Naive thymus-derived CD4-positive, alpha-beta T cell (primary cell): ENCODE data around the gene KDM8. TPM values are rescaled to one million over a fixed set of nuclear protein-coding genes. Genes with fewer than 3 reads are reported as not detected.

Source experiments
- ATAC-seq: fragments of 150-1000 bp; cut with Tn5 transposase; 2 replicates; pipeline ENCODE4 v1.10.0; 2021; ENCODE audit warnings: mild to moderate bottlenecking, moderate library complexity
- CTCF ChIA-PET: fragments of 350-600 bp; sonication (Branson Sonifier 250); formaldehyde crosslinking; loops from one replicate; lab custom pipeline; 2021; ENCODE audit warnings: antibody characterized with exemption; lab: Charles Lee
- POLR2A ChIA-PET: fragments of 350-600 bp; sonication (Branson Sonifier 250); formaldehyde crosslinking; loops from one replicate; lab custom pipeline; 2021; ENCODE audit warnings: antibody characterized with exemption, inconsistent platforms; lab: Charles Lee
- DNase-seq, 9 donors: peaks; one replicate each; pipeline versions ENCODE4 v3.0.0 to v3.0.0-alpha.2; 2020 to 2022; ENCODE audit warnings: mixed read lengths in 1 of 9
- H3K27ac ChIP-seq: one replicate; pipeline ENCODE4 v1.7.0; 2013; ENCODE audit warnings: mild to moderate bottlenecking, low read depth, low read length, moderate library complexity
- H3K27me3 ChIP-seq, 2 donors: one replicate each; pipeline ENCODE4 v1.7.0; 2013; ENCODE audit warnings: low read length in 2 of 2, mild to moderate bottlenecking in 2 of 2, moderate library complexity in 2 of 2; ENCODE audit not compliant: control insufficient read depth in 2 of 2, insufficient read depth in 2 of 2
- H3K36me3 ChIP-seq, 3 experiments: 1 replicate in 2 of 3; 2 replicates in 1 of 3; pipeline ENCODE4 v1.7.0; 2013; ENCODE audit warnings: low read length in 3 of 3, mild to moderate bottlenecking in 3 of 3, moderate library complexity in 1 of 3; ENCODE audit not compliant: insufficient read depth in 3 of 3, control insufficient read depth in 2 of 3
- H3K4me1 ChIP-seq, 2 donors: one replicate each; pipeline ENCODE4 v1.7.0; 2013; ENCODE audit warnings: low read length in 2 of 2, mild to moderate bottlenecking in 2 of 2, moderate library complexity in 1 of 2; ENCODE audit not compliant: control insufficient read depth in 2 of 2, insufficient read depth in 2 of 2
- H3K4me3 ChIP-seq: 2 replicates; pipeline ENCODE4 v1.7.0; 2013; ENCODE audit warnings: mild to moderate bottlenecking, low read length
- H3K9me3 ChIP-seq, 3 experiments: 1 replicate in 2 of 3; 2 replicates in 1 of 3; pipeline ENCODE4 v1.7.0; 2013; ENCODE audit warnings: low read length in 3 of 3; ENCODE audit not compliant: control insufficient read depth in 2 of 3
- H3K27ac Mint-ChIP-seq, 9 donors: one replicate each; pipeline ENCODE4 v1.8.0; 2020 to 2022; ENCODE audit warnings: mixed read lengths in 9 of 9, mild to moderate bottlenecking in 8 of 9, moderate library complexity in 5 of 9, inconsistent platforms in 2 of 9
- H3K27me3 Mint-ChIP-seq, 5 donors: one replicate each; pipeline ENCODE4 v1.8.0; 2021 to 2022; ENCODE audit warnings: mixed read lengths in 5 of 5, mild to moderate bottlenecking in 1 of 5
- H3K36me3 Mint-ChIP-seq, 5 donors: one replicate each; pipeline ENCODE4 v1.8.0; 2020 to 2022; ENCODE audit warnings: mixed read lengths in 5 of 5, mild to moderate bottlenecking in 3 of 5, inconsistent platforms in 1 of 5
- H3K4me1 Mint-ChIP-seq, 7 donors: one replicate each; pipeline ENCODE4 v1.8.0; 2020 to 2022; ENCODE audit warnings: mixed read lengths in 7 of 7, mild to moderate bottlenecking in 3 of 7, inconsistent platforms in 1 of 7
- H3K4me3 Mint-ChIP-seq, 10 donors: one replicate each; pipeline ENCODE4 v1.8.0; 2020 to 2022; ENCODE audit warnings: mild to moderate bottlenecking in 10 of 10, mixed read lengths in 10 of 10, moderate library complexity in 6 of 10, inconsistent platforms in 2 of 10
- H3K9me3 Mint-ChIP-seq, 11 donors: one replicate each; pipeline ENCODE4 v1.8.0; 2020 to 2022; ENCODE audit warnings: mixed read lengths in 11 of 11, mild to moderate bottlenecking in 4 of 11, inconsistent platforms in 1 of 11, moderate library complexity in 1 of 11
- intact Hi-C, 2 donors: fragments of 100-400 bp; cut with micrococcal nuclease; formaldehyde crosslinking; loops; one replicate each; pipeline ENCODE4 v1.15.1; 2023
- polyA plus RNA-seq, 2 donors: library from polyadenylated mRNA; unstranded; fragments of 300-500 nt; fragmentation: Illumina TruSeq; gene quantifications; one replicate each; pipeline ENCODE4 v1.2.3, GENCODE V29; 2021
- total RNA-seq, 6 experiments: library from RNA in 5 of 6; stranded (reverse) in 5 of 6; gene quantifications; 1 replicate in 5 of 6; 2 replicates in 1 of 6; pipeline ENCODE4 v1.2.3 and lab custom pipeline; 2021 to 2026

KDM8 gene
- total and polyA plus RNA-seq, 7 experiments from 2014 or later = 10.0 to 34.4 (median 18.5) TPM

- peaks cover 8 to 35% (median 22%) of the 10 kb centered on the region in 7 donors for H3K4me1 Mint-ChIP-seq
- Histone ChIP-seq H3K4me1 (no peaks in the 10 kb centered on the region), H3K27ac (no peak overlapping the region), H3K36me3 (no peaks in the 10 kb centered on the region), H3K4me3 (no peak overlapping the region), H3K9me3 (no peaks in the 10 kb centered on the region), H3K27me3 (no peaks in the 10 kb centered on the region)
- H3K27ac Mint-ChIP-seq = peak overlapping the region in 6 of 9 donors; percentile 1 to 81 (median 20)
- no peak overlapping the region for H3K4me3 Mint-ChIP-seq
- ChIA-PET POLR2A (interaction anchor here (0.6 to 2.3 kb wide), 5 partner anchors 10 to 998 kb away, joined by 3 to 7 read pairs (median 6); no protein-coding TSS in a partner anchor), CTCF (interaction anchor here (0.8 kb wide), 1 partner anchor 45 kb away, joined by 4 read pairs; no protein-coding TSS in a partner anchor)
- DNase-seq = no peak
- intact Hi-C loops = no loop called here
- H3K36me3 Mint-ChIP-seq = peaks cover 0 to 2% (median 0%) of the 10 kb centered on the region in 5 donors
- peaks cover 0 to 5% (median 2%) of the 10 kb centered on the region in 11 donors for H3K9me3 Mint-ChIP-seq
- no peak for ATAC-seq
- peaks cover 0 to 13% (median 0%) of the 10 kb centered on the region in 5 donors for H3K27me3 Mint-ChIP-seq
Observed at GRCh38 chr16:27185776-27186130, 17.6 kb upstream of the KDM8 start.

- H3K27me3 ChIP-seq = no peaks in the 10 kb centered on the region
- Mint-ChIP-seq H3K4me1 (peaks cover 13 to 34% (median 21%) of the 10 kb centered on the region in 7 donors), H3K4me3 (no peak overlapping the region), H3K36me3 (peaks cover 0 to 1% (median 0%) of the 10 kb centered on the region in 5 donors), H3K27ac (peak overlapping the region in 2 of 9 donors; percentile 18 to 91), H3K27me3 (no peaks in the 10 kb centered on the region), H3K9me3 (peaks cover 0 to 3% (median 0%) of the 10 kb centered on the region in 11 donors)
- DNase-seq = no peak
- no peaks in the 10 kb centered on the region for H3K36me3 ChIP-seq
- H3K4me1 ChIP-seq = no peaks in the 10 kb centered on the region
- H3K4me3 ChIP-seq = no peak overlapping the region
- ChIA-PET POLR2A (interaction anchor here (0.6 to 2.9 kb wide), 6 partner anchors 9 to 173 kb away, joined by 3 to 10 read pairs (median 4); partner anchors contain the start of gene KDM8), CTCF (interaction anchor here (0.6 to 2.0 kb wide), 4 partner anchors 9 to 180 kb away, joined by 3 to 10 read pairs (median 3); no protein-coding TSS in a partner anchor)
- ATAC-seq = no peak
- no peaks in the 10 kb centered on the region for H3K9me3 ChIP-seq
- intact Hi-C loops = no loop called here
- no peak overlapping the region for H3K27ac ChIP-seq
Observed at GRCh38 chr16:27188633-27189032, 14.7 kb upstream of the KDM8 start.

GRCh38 chr16:27189335-27189972 lies 13.9 kb upstream of the KDM8 start:
- ATAC-seq (no peak), DNase-seq (no peak)
- ChIA-PET CTCF (interaction anchor here (1.1 kb wide), 1 partner anchor 179 kb away, joined by 3 read pairs; no protein-coding TSS in a partner anchor), POLR2A (interaction anchor here (1.1 to 2.9 kb wide), 5 partner anchors 10 to 127 kb away, joined by 3 to 10 read pairs (median 6); partner anchors contain the start of gene KDM8)
- no peak overlapping the region for H3K27ac ChIP-seq
- peak overlapping the region in 2 of 9 donors; percentile 18 to 91 for H3K27ac Mint-ChIP-seq
- H3K9me3 Mint-ChIP-seq = peaks cover 0 to 4% (median 0%) of the 10 kb centered on the region in 11 donors
- H3K4me1 ChIP-seq = peaks cover 0 to 7% of the 10 kb centered on the region in 2 donors
- peaks cover 0 to 4% (median 0%) of the 10 kb centered on the region in 5 donors for H3K36me3 Mint-ChIP-seq
- H3K9me3 ChIP-seq = no peaks in the 10 kb centered on the region
- H3K4me3 Mint-ChIP-seq = no peak overlapping the region
- no peak overlapping the region for H3K4me3 ChIP-seq
- no peaks in the 10 kb centered on the region for H3K27me3 ChIP-seq
- peaks cover 13 to 39% (median 28%) of the 10 kb centered on the region in 7 donors for H3K4me1 Mint-ChIP-seq
- no peaks in the 10 kb centered on the region for H3K27me3 Mint-ChIP-seq
- no peaks in the 10 kb centered on the region for H3K36me3 ChIP-seq
- intact Hi-C loops = no loop called here

GRCh38 chr16:27190316-27190871 lies 12.9 kb upstream of the KDM8 start:
- Histone ChIP-seq H3K9me3 (no peaks in the 10 kb centered on the region), H3K27ac (no peak overlapping the region), H3K27me3 (no peaks in the 10 kb centered on the region), H3K36me3 (no peaks in the 10 kb centered on the region), H3K4me1 (peaks cover 5 to 15% of the 10 kb centered on the region in 2 donors), H3K4me3 (no peak overlapping the region)
- CTCF ChIA-PET = no interaction called here
- intact Hi-C loops = loop anchor here in 1 of 2 donors (10.0 kb wide), 1 partner anchor 1024 kb away; the partner anchor contains the start of gene XPO6
- Mint-ChIP-seq H3K4me1 (peaks cover 18 to 43% (median 37%) of the 10 kb centered on the region in 7 donors), H3K27me3 (no peaks in the 10 kb centered on the region), H3K4me3 (no peak overlapping the region), H3K27ac (no peak overlapping the region), H3K9me3 (peaks cover 0 to 10% (median 2%) of the 10 kb centered on the region in 11 donors), H3K36me3 (peaks cover 0 to 13% (median 0%) of the 10 kb centered on the region in 5 donors)
- ATAC-seq (no peak), DNase-seq (no peak)
- POLR2A ChIA-PET = interaction anchor here (0.7 to 5.2 kb wide), 9 partner anchors 9 to 180 kb away, joined by 3 to 39 read pairs (median 4); partner anchors contain the start of gene KDM8

GRCh38 chr16:27191352-27191924 lies 11.9 kb upstream of the KDM8 start:
- Mint-ChIP-seq H3K9me3 (peaks cover 0 to 10% (median 2%) of the 10 kb centered on the region in 11 donors), H3K4me3 (no peak overlapping the region), H3K27ac (peak overlapping the region in 4 of 9 donors; percentile 14 to 45 (median 38)), H3K4me1 (peaks cover 28 to 45% (median 39%) of the 10 kb centered on the region in 7 donors), H3K36me3 (peaks cover 0 to 17% (median 0%) of the 10 kb centered on the region in 5 donors), H3K27me3 (no peaks in the 10 kb centered on the region)
- POLR2A ChIA-PET = interaction anchor here (0.7 to 5.2 kb wide), 5 partner anchors 8 to 177 kb away, joined by 3 to 39 read pairs (median 5); partner anchors contain the start of gene KDM8
- Histone ChIP-seq H3K4me3 (no peak overlapping the region), H3K27me3 (no peaks in the 10 kb centered on the region), H3K9me3 (no peaks in the 10 kb centered on the region), H3K4me1 (peaks cover 15 to 25% of the 10 kb centered on the region in 2 donors), H3K27ac (no peak overlapping the region), H3K36me3 (no peaks in the 10 kb centered on the region)
- no peak for DNase-seq
- no peak for ATAC-seq
- intact Hi-C loops = loop anchor here in 1 of 2 donors (10.0 kb wide), 1 partner anchor 1023 kb away; the partner anchor contains the start of gene XPO6
- CTCF ChIA-PET = interaction anchor here (1.0 kb wide), 1 partner anchor 10 kb away, joined by 3 read pairs; no protein-coding TSS in a partner anchor
